HG03342 (cell line): ENCODE data around the gene MAPKAP1.

Source experiments
- ATAC-seq: cut with Tn5 transposase; IDR thresholded peaks from one replicate; pipeline ENCODE4 v1.9.1; 2021; ENCODE audit warnings: mild to moderate bottlenecking, moderate library complexity; ENCODE audit not compliant: unreplicated experiment

MAPKAP1 gene

GRCh38 chr9:125646217-125646616, 60.8 kb downstream of the MAPKAP1 start:
- no peak for ATAC-seq

- ATAC-seq = no peak
These were observed 62.0 kb downstream of the MAPKAP1 start for GRCh38 chr9:125644819-125645507.

GRCh38 chr9:125642311-125642710, 64.7 kb downstream of the MAPKAP1 start:
- no peak for ATAC-seq

- no peak for ATAC-seq
These were observed 68.0 kb downstream of the MAPKAP1 start for GRCh38 chr9:125639057-125639456.

DNA sequence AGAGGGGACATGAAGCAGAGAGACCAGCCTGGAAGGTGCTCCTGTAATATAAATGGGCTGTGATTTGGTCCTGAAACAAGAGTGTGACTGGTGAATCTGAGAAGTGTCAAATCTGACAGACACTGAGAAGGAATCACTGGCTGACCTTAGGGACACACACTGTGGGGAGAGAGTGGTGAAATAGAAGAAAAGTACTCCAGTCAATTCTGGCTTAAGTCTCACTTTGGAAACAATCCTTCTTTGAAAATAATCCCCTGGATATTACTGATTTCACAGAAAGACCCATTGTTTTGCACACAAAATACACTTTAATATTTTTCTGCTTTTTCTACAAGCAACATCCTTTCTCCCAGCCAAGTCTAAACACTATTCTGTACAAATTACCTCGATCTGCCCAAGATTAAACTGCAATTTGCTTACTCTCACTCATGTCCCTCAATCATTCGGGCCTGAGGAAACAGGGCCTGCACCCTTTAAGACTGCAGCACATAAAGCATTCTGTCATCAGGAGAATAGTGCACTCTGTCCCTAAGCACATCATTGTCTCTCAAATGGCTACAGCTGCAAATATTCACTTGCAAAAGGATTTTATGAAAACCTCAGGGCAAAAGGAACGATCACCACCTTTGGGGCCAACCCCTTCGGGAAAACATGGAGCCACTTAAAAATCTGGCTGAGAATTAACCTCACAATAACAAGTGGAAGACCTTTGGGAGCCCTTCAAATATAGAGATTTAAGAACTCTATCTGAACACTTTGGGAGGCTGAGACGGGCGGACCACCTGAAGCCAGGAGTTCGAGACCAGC, 68.6 kb downstream of the MAPKAP1 start:
- ATAC-seq = no peak

- ATAC-seq = no peak
These were observed 69.8 kb downstream of the MAPKAP1 start for GRCh38 chr9:125637241-125637640.

DNA sequence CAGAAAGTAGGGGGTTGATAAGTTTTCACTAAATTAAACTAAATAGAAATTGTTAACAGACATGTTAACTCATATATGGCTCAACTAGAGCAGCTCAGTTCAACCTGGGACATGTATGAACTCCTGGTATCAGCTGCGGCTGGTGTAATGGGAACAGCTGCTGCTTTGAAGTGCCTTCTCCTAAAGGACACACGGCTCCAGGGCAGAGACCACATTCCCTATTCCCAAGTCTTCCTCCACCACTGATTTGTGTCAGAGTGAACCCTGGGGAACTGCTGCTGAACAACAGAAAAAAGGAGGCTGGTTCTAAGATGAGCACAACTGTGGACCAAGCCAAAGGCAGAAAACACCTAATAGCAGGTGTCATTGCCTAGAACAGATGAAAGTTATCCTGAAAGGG, 71.1 kb downstream of the MAPKAP1 start:
- ATAC-seq = no peak

- no peak for ATAC-seq
These were observed 72.8 kb downstream of the MAPKAP1 start for GRCh38 chr9:125634040-125634717.

GRCh38 chr9:125633116-125633745, 73.8 kb downstream of the MAPKAP1 start:
- ATAC-seq = no peak

- peak; percentile 61 for ATAC-seq
These were observed 74.5 kb downstream of the MAPKAP1 start for GRCh38 chr9:125632321-125633115.

GRCh38 chr9:125631391-125632085, 75.5 kb downstream of the MAPKAP1 start:
- no peak for ATAC-seq

DNA sequence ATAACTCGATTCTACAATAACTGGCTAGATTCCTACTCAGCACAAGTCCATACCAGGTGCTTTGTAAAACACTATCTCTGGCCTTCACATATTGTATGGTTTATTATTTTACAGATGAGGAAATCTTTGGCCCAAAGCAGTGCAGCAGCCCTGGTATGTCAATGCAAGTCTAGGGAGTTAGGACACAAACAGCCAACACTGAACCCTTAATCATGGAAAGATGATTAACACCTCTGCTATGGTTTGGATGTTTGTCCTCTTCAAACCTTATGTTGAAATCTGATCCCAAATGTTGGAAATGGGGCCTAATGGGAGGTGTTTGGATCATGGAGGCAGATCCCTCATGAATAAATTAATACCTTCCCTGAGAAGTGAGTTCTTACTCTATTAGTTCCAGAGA, 76.6 kb downstream of the MAPKAP1 start:
- ATAC-seq = no peak

DNA sequence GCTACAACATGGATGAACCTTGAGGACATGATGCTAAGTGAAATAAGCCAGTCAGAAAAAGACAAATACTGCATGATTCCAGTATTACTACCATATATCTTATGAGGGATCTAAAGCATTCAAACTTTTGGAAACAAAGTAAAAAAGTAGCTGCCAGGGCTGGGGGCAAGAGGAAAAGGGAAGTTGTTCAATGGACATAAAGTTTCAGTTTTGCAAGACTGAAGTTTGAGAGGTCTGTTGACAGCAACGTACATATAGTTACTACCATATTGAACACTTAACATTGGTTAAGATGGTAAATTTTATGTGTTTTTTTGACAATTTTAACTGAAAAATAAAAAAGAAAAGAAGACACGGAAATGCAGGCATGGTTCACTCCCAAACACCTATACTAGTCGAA, 77.6 kb downstream of the MAPKAP1 start:
- ATAC-seq = no peak

GRCh38 chr9:125626187-125626586, 80.8 kb downstream of the MAPKAP1 start:
- no peak for ATAC-seq

GRCh38 chr9:125621170-125621569, 85.8 kb downstream of the MAPKAP1 start:
- no peak for ATAC-seq

DNA sequence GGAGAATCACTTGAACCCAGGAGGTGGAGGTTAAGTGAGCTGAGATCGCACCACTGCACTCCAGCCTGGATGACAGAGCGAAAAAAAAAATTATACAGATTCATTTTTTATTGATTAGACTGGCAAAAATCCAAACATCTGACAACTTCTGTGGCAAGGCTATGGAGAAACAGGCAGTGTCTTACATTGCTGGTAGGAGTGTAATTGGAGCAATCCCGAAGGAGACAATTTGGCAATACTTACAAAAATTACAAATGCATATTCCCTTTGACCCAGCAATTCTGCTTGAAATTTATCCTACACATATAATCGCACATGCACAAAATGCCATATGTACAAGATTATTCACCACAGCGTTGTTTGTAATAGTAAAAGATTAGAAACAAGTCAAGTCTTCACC, 86.8 kb downstream of the MAPKAP1 start:
- no peak for ATAC-seq

- no peak for ATAC-seq
These were observed 89.9 kb downstream of the MAPKAP1 start for GRCh38 chr9:125617087-125617486.

DNA sequence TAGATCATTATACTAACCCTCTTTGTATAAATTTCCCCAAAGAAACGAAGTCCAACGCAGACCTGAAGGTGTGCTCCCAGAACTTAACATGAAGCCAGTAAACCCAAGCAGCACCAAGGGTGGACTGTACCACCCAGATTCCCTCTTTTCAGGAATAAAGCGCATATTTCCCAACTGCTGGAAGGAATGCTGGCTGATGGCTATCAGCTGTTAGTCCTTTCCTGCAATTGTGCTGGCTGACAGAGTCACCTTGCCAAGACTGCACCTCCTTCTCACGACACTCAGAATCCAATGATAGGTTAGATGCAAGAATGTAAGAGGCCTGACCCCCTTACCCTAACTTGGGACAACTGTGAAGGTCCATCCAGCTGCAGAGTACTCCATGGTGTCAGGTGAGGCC, 93.9 kb downstream of the MAPKAP1 start:
- ATAC-seq = no peak

DNA sequence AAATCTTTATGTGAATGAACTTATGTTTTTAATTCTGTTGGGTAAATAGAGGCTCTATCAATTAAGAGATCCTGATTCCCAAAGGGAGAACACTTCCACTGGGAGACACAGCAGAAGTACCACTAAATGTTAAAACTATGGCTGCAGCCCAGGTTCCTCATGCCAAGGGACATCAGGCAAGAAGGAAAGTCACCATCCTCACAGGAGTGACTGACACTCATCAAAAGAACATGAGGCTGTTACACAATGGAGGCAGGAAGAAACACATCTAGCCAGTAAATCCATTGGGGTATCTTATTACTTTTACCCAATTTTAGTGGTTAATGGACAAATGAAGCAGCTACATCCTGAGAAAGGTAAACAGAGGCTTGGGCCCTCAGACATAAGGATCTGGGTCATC, 94.4 kb downstream of the MAPKAP1 start:
- ATAC-seq = no peak
